Kidney epithelial cell (primary cell): ENCODE results near the gene TMEM184A. TPM values are rescaled to one million over a fixed set of nuclear protein-coding genes. Genes with fewer than 3 reads are reported as not detected.
"Not testable (repeated sequence)": the region's sequence is repeated elsewhere in the genome, so short reads cannot be mapped to it uniquely, and the experiment has no call there.

Source experiments
- DNase-seq: peaks from one replicate; pipeline ENCODE4 v3.0.0-alpha.2; 2010; ENCODE audit warnings: low read depth
- H3K27me3 ChIP-seq: 2 replicates; pipeline ENCODE4 v1.6.0; 2011; ENCODE audit warnings: low read length; ENCODE audit not compliant: control insufficient read depth, insufficient read depth
- H3K36me3 ChIP-seq: 2 replicates; pipeline ENCODE4 v1.5.1; 2011; ENCODE audit warnings: low read length; ENCODE audit not compliant: control insufficient read depth, insufficient read depth
- H3K4me3 ChIP-seq: 2 replicates; pipeline ENCODE4 v1.5.1; 2011; ENCODE audit warnings: low read depth, mild to moderate bottlenecking, control low read depth, low read length
- CTCF ChIP-seq: IDR thresholded peaks from 2 replicates; pipeline ENCODE4 v1.5.1; 2011; ENCODE audit warnings: mild to moderate bottlenecking, moderate library complexity, low read length, control low read depth, inconsistent platforms; ENCODE audit not compliant: insufficient read depth, poor library complexity, severe bottlenecking
- total RNA-seq: library from RNA; depleted of rRNA; stranded (reverse); fragments of >200 nt; gene quantifications from 2 replicates; pipeline ENCODE4 v1.2.3, GENCODE V29; 2015

Gene TMEM184A
- total RNA-seq, 1 donor from 2014 or later, result 5.7 TPM

- no peak for DNase-seq
- Histone ChIP-seq H3K27me3 (peaks cover under 1% of the 10 kb centered on the region), H3K36me3 (no peaks in the 10 kb centered on the region), H3K4me3 (no peak overlapping the region)
- TF ChIP-seq CTCF, result no peak
Measured at GRCh38 chr7:1516586-1517251, 39.3 kb downstream of the TMEM184A start.

GRCh38 chr7:1515509-1515967, 40.5 kb downstream of the TMEM184A start:
- not testable (repeated sequence) for H3K4me3 ChIP-seq, DNase-seq, H3K27me3 ChIP-seq, H3K36me3 ChIP-seq

GRCh38 chr7:1514995-1515401, 41.0 kb downstream of the TMEM184A start:
- no peak for TF ChIP-seq CTCF
- DNase-seq, result no peak
- Histone ChIP-seq H3K27me3 (no peaks in the 10 kb centered on the region), H3K4me3 (no peak overlapping the region), H3K36me3 (no peaks in the 10 kb centered on the region)

- Histone ChIP-seq H3K27me3 (no peaks in the 10 kb centered on the region), H3K36me3 (no peaks in the 10 kb centered on the region), H3K4me3 (no peak overlapping the region)
- DNase-seq, result no peak
- TF ChIP-seq CTCF, result no peak
Measured at GRCh38 chr7:1514407-1514806, 41.6 kb downstream of the TMEM184A start.

- H3K4me3 ChIP-seq, result no peak overlapping the region
- H3K27me3 ChIP-seq, result no peaks in the 10 kb centered on the region
- no peaks in the 10 kb centered on the region for H3K36me3 ChIP-seq
- DNase-seq, result no peak
- TF ChIP-seq CTCF, result no peak
Measured at GRCh38 chr7:1513657-1514095, 42.3 kb downstream of the TMEM184A start.

GRCh38 chr7:1512781-1513656, 43.0 kb downstream of the TMEM184A start:
- DNase-seq, result no peak
- no peak for TF ChIP-seq CTCF
- H3K36me3 ChIP-seq, result no peaks in the 10 kb centered on the region
- H3K27me3 ChIP-seq, result no peaks in the 10 kb centered on the region
- H3K4me3 ChIP-seq, result no peak overlapping the region
